ENCODE measurements around the gene TEK. TPM values are rescaled to one million over a fixed set of nuclear protein-coding genes. Genes with fewer than 3 reads are reported as not detected.

Gene TEK
- polyA plus RNA-seq, 1 donor from 2014 or later = not detected

DNA sequence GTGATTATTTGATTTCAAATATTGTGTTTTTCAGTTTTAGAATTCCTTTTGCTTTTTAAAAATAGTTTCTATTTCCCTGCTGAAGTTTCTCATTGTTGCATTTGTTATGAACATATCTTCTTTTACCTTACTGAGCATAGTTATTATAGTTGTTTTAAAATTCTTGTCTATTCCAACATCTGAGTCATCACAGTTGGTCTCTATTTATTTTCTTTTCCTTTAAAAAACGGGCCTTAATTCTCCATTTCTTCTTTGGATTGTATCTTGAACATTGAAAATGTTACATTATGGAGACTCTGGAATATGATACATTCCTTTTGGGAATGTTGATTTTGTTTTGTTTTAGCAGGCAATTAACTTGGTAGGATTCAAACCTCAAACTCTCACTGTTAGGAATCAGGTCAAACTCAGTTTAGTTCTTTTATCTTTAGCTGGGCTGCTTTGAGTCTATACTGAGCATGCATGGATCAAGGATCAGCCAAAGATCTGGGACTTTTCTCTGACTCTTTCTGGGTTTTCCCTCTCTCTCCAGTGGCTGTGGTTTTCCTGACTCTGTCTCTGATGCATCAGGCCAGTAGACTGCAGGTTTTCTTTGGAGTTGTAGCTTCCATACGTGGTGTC is 70.3 kb downstream of the TEK start:
- peaks cover 5% of the 10 kb centered on the region for H3K27me3 Mint-ChIP-seq
- H3K4me1 Mint-ChIP-seq = no peaks in the 10 kb centered on the region

DNA sequence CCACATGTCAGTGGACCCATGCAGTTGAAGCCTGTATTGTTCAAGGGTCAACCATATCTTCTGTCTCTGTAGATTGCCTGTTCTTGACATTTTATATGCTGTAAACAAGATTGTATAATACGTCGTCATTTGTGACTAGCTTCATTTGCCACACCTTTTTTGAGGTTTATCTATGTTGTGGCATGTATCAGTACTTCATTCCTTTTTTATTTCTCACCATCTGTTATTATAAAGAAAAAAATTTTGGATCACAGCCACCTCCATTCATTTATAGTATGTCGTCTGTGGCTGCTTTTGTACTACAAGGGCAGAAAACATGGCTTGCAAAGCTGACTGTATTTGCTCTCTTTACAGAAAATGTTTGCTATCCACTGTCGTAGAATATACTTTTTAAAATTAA is 72.4 kb downstream of the TEK start:
- no peaks in the 10 kb centered on the region for H3K36me3 Mint-ChIP-seq
- H3K27ac Mint-ChIP-seq = no peak overlapping the region
- peaks cover 4 to 12% (median 4%) of the 10 kb centered on the region in 3 donors for H3K9me3 Mint-ChIP-seq
- H3K4me1 Mint-ChIP-seq = no peaks in the 10 kb centered on the region
- no peak overlapping the region for H3K4me3 Mint-ChIP-seq
- peaks cover 5% of the 10 kb centered on the region for H3K27me3 Mint-ChIP-seq

More for the DNA sequence above, 70.3 kb downstream of the TEK start:
- no peaks in the 10 kb centered on the region for H3K36me3 Mint-ChIP-seq
- H3K9me3 Mint-ChIP-seq = peaks cover 2 to 16% (median 4%) of the 10 kb centered on the region in 3 donors
- H3K27ac Mint-ChIP-seq = no peak overlapping the region
- no peak overlapping the region for H3K4me3 Mint-ChIP-seq

- H3K27ac Mint-ChIP-seq = no peak overlapping the region
- no peak overlapping the region for H3K4me3 Mint-ChIP-seq
Measured at GRCh38 chr9:27182421-27182820, 73.4 kb downstream of the TEK start.

GRCh38 chr9:27183131-27183530 is 74.1 kb downstream of the TEK start:
- H3K27me3 Mint-ChIP-seq = peaks cover 5% of the 10 kb centered on the region
- H3K4me3 Mint-ChIP-seq = no peak overlapping the region
- peaks cover 2 to 7% (median 4%) of the 10 kb centered on the region in 3 donors for H3K9me3 Mint-ChIP-seq
- no peaks in the 10 kb centered on the region for H3K4me1 Mint-ChIP-seq
- H3K36me3 Mint-ChIP-seq = no peaks in the 10 kb centered on the region
- no peak overlapping the region for H3K27ac Mint-ChIP-seq

More at GRCh38 chr9:27182421-27182820, 73.4 kb downstream of the TEK start:
- peaks cover 4 to 12% (median 4%) of the 10 kb centered on the region in 3 donors for H3K9me3 Mint-ChIP-seq
- H3K36me3 Mint-ChIP-seq = no peaks in the 10 kb centered on the region
- H3K27me3 Mint-ChIP-seq = peaks cover 5% of the 10 kb centered on the region
- no peaks in the 10 kb centered on the region for H3K4me1 Mint-ChIP-seq

DNA sequence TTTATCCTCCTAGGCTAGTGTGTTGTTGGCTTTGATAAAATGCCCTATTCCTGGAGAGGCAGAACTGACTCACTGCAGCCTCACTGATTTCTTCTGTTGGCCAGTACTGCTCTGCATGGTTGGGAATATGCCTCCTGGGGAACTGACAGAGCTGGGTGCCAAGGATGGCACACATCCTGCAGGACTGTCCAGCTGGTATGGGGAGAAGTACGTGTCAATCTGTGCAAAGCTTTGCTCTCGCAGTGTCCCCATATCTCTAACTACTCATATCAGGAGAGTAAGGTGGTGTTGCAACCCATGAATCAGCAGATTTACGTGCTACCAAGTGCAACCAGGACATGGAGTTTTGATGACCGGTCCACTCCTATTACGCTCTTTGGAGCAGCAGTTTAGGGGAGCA is 74.7 kb downstream of the TEK start:
- no peaks in the 10 kb centered on the region for H3K4me1 Mint-ChIP-seq
- no peak overlapping the region for H3K4me3 Mint-ChIP-seq
- no peak overlapping the region for H3K27ac Mint-ChIP-seq
- peaks cover 2 to 4% (median 3%) of the 10 kb centered on the region in 3 donors for H3K9me3 Mint-ChIP-seq
- H3K36me3 Mint-ChIP-seq = no peaks in the 10 kb centered on the region
- peaks cover 5% of the 10 kb centered on the region for H3K27me3 Mint-ChIP-seq

GRCh38 chr9:27184556-27185351 is 75.7 kb downstream of the TEK start:
- Mint-ChIP-seq H3K36me3 (no peaks in the 10 kb centered on the region), H3K27me3 (peaks cover 5% of the 10 kb centered on the region), H3K27ac (no peak overlapping the region), H3K4me1 (no peaks in the 10 kb centered on the region), H3K4me3 (no peak overlapping the region), H3K9me3 (peaks cover 0 to 3% (median 2%) of the 10 kb centered on the region in 3 donors)

GRCh38 chr9:27188426-27188825 is 79.4 kb downstream of the TEK start:
- Mint-ChIP-seq H3K27ac (no peak overlapping the region), H3K4me1 (no peaks in the 10 kb centered on the region), H3K4me3 (no peak overlapping the region), H3K9me3 (peaks cover 0 to 3% (median 0%) of the 10 kb centered on the region in 3 donors), H3K27me3 (peaks cover 2% of the 10 kb centered on the region), H3K36me3 (no peaks in the 10 kb centered on the region)

DNA sequence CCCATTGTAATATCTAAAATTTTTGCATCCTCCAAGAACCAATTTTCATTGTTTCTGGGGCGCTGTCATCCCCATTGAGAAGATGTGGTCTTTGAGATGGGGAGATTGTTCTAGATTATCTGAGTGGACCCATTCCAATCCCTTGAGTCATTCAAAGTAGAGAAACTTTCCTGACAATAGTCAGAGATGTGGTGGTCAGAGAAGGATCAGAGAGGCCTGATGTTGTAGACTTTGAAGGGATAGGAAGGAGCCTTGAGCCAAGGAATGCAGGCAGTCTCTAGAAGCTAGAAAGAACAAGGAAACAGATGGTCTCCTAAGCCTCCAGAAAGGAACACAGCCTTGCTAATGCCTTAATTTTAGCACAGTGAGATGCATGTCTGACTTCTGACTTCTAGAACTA is 80.4 kb downstream of the TEK start:
- H3K9me3 Mint-ChIP-seq = peaks cover 0 to 3% (median 0%) of the 10 kb centered on the region in 3 donors
- H3K36me3 Mint-ChIP-seq = no peaks in the 10 kb centered on the region
- H3K27ac Mint-ChIP-seq = no peak overlapping the region
- no peaks in the 10 kb centered on the region for H3K4me1 Mint-ChIP-seq
- no peaks in the 10 kb centered on the region for H3K27me3 Mint-ChIP-seq
- no peak overlapping the region for H3K4me3 Mint-ChIP-seq

GRCh38 chr9:27192291-27192960 is 83.4 kb downstream of the TEK start:
- Mint-ChIP-seq H3K36me3 (no peaks in the 10 kb centered on the region), H3K27ac (no peak overlapping the region), H3K4me1 (no peaks in the 10 kb centered on the region), H3K4me3 (no peak overlapping the region), H3K9me3 (peaks cover 0 to 1% (median 0%) of the 10 kb centered on the region in 3 donors), H3K27me3 (no peaks in the 10 kb centered on the region)

GRCh38 chr9:27193886-27194285 is 84.9 kb downstream of the TEK start:
- peaks cover 0 to 1% (median 0%) of the 10 kb centered on the region in 3 donors for H3K9me3 Mint-ChIP-seq
- H3K36me3 Mint-ChIP-seq = no peaks in the 10 kb centered on the region
- no peak overlapping the region for H3K4me3 Mint-ChIP-seq
- no peak overlapping the region for H3K27ac Mint-ChIP-seq
- H3K27me3 Mint-ChIP-seq = no peaks in the 10 kb centered on the region
- H3K4me1 Mint-ChIP-seq = no peaks in the 10 kb centered on the region

- Mint-ChIP-seq H3K4me3 (no peak overlapping the region), H3K27me3 (no peaks in the 10 kb centered on the region), H3K4me1 (no peaks in the 10 kb centered on the region), H3K27ac (no peak overlapping the region), H3K9me3 (peaks cover 0 to 1% (median 0%) of the 10 kb centered on the region in 3 donors), H3K36me3 (no peaks in the 10 kb centered on the region)
Measured at GRCh38 chr9:27194401-27195091, 85.5 kb downstream of the TEK start.

DNA sequence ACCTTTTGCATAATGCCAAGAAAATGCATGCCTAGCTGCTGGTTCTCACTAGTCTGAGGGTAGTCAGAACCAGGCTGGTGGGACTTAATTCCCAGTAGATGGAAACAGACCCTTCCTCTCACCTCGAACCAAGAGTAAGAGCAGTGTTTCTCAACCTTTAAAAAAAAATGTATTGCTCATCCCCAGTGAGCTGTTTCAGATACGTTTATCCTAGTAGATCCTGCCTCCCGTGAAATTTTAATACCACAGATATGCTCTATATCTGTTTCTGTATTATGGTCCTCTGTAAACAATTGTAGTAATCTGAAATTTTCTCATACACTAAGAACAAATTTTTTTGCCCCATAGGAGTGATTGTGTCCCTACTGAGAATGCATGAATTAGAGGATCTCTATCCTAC is 86.2 kb downstream of the TEK start:
- Mint-ChIP-seq H3K36me3 (no peaks in the 10 kb centered on the region), H3K4me3 (no peak overlapping the region), H3K9me3 (peaks cover 0 to 1% (median 0%) of the 10 kb centered on the region in 3 donors), H3K27ac (no peak overlapping the region), H3K27me3 (no peaks in the 10 kb centered on the region), H3K4me1 (no peaks in the 10 kb centered on the region)

DNA sequence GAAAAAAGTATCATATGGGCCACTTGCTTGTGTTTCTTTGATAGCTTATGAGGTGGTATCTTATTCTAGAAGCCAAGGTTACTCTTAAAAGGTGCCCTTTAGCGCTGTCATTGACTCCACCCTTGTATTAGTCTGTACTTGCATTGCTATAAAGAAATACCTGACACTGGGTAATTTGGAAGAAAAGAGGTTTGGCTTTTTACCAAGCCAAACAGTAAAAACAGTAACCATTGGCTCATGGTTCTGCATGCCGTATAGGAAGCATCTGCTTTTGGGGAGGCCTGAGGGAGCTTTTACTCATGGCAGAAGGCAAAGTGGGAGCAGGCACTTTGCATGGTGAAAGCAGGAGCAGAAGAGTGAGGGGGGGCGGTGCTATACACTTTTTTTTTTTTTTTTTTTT is 87.4 kb downstream of the TEK start:
- Mint-ChIP-seq H3K9me3 (peaks cover 0 to 1% (median 0%) of the 10 kb centered on the region in 3 donors), H3K4me1 (no peaks in the 10 kb centered on the region), H3K27me3 (peaks cover 1% of the 10 kb centered on the region), H3K27ac (no peak overlapping the region), H3K36me3 (no peaks in the 10 kb centered on the region), H3K4me3 (no peak overlapping the region)

DNA sequence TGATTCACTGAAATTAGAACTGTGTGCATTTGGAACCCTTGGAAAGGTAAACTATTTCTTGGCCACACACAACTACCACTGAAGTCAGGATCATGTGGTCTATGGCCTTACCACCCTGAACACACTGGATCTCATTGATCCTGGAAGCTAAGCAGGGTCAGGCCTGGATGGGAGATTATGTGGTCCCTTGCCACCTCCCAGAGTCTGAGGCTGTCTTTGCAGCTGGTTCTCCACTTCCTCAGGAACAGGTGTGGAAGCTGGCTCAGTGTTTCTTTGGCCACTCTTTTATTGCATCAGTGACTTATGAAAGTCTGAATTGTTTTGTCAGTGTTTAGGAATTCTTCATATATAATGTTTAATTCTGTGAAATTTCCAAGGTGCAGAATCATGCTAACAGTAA is 89.2 kb downstream of the TEK start:
- H3K9me3 Mint-ChIP-seq = peaks cover 0 to 1% (median 0%) of the 10 kb centered on the region in 3 donors
- H3K27ac Mint-ChIP-seq = no peak overlapping the region
- peaks cover 3% of the 10 kb centered on the region for H3K27me3 Mint-ChIP-seq
- no peak overlapping the region for H3K4me3 Mint-ChIP-seq
- no peaks in the 10 kb centered on the region for H3K4me1 Mint-ChIP-seq
- no peaks in the 10 kb centered on the region for H3K36me3 Mint-ChIP-seq

GRCh38 chr9:27202056-27202455 is 93.0 kb downstream of the TEK start:
- Mint-ChIP-seq H3K27ac (no peak overlapping the region), H3K36me3 (no peaks in the 10 kb centered on the region), H3K4me3 (no peak overlapping the region), H3K9me3 (no peaks in the 10 kb centered on the region), H3K27me3 (peaks cover 3% of the 10 kb centered on the region), H3K4me1 (no peaks in the 10 kb centered on the region)
